HG02588 (cell line): ENCODE data around the gene UBE2E2.
"Not testable (repeated sequence)": the region's sequence is repeated elsewhere in the genome, so short reads cannot be mapped to it uniquely, and the experiment has no call there.

Source experiments
- ATAC-seq: cut with Tn5 transposase; IDR thresholded peaks from one replicate; pipeline ENCODE4 v1.9.1; 2021; ENCODE audit warnings: mild to moderate bottlenecking, moderate library complexity; ENCODE audit not compliant: unreplicated experiment

Gene UBE2E2

DNA sequence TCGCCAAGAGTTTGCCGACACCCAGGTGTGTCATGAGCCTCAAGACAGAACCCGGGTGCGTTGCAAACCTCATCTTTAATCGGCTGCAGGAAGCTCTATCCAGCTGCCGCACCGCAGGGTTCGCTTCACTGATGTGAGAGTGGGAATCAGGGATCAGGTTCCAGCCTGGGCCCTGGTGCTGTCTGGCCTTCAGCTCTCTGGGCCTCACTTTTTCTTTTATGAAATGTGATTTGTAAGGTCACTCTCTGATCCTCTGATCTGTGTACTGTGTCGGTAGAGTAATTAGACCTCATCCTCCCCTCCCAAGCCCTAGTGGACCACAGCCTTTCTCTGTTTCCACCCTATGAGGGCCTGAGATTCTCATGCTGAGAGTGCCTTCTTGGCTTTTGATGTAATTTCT is 399.8 kb downstream of the UBE2E2 start:
- ATAC-seq: no peak

GRCh38 chr3:23607184-23607847 is 404.2 kb downstream of the UBE2E2 start:
- no peak for ATAC-seq

GRCh38 chr3:23608650-23609049 is 405.5 kb downstream of the UBE2E2 start:
- no peak for ATAC-seq

DNA sequence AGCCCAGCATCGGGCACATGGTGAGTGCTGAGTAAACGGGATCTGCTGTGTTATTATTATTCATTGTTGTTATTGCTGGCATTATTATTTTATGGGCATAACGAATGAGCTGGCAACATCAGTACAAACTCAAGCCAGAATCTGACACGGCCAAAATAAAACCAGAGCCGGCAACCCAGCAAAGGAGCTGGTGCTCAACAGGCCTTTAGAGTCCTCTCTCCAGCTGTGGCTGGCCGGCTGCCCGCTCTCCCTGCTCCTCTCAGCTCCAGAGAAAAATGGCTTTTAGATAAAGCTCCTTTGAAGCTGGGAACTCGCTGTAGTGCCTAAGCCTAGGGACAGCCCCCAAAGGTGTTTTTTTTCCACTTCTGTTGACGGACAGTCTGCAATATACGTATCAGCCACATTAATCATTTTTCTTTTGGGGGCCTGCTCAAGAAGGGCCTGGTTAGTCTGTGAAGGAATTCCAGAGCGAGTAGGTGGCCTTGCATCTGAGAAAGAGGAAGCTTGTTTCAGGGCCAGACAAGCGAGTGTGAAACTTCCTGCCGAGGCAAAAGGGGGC is 408.7 kb downstream of the UBE2E2 start:
- no peak for ATAC-seq

DNA sequence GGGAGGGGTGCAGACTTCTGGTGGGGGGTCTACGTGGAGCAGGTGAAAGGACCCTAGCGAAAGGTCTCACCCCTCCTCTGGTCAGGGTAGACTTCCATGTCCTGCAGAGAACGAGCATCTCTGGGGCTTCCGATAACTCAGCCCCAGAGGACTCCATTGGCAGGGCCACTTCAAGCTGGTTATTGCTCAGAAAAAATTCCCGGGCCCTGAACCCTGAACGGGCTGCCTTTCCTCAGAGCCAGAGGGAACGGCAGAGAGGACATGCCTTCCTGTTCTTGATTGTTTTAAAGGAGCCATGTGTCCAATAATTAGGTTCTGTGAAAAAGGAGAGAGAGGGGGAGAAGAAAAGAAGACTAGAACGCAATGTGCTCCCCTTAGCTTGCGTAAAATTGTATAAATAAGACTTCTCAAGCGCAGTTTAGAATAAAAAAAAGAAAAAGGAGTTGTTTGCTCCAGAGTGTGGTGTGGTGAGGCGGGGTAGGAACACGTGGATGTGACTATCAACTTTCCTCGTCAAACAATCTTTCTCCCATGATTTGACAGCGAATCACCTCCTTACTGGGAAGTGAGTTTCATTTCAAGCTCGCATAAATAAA is 409.3 kb downstream of the UBE2E2 start:
- no peak for ATAC-seq

DNA sequence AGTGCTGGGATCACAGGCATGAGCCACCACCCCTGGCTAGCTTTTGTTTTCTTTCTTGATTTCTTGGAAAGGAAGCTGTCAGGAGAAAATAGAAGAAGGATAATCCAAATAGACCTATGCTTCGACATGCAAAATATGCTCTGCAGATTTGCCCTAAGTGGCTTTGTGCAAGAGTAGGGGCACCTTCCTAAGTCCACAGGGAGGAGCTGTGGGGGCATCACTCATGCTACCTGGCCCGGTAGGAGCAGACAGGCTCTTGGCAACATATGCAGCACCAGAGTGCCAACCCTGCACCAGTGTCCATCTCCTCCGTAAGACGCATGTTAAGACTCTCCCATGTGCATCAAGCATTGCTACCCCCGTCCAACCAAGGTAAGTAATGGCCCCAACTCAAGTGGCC is 411.9 kb downstream of the UBE2E2 start:
- ATAC-seq: no peak

- not testable (repeated sequence) for ATAC-seq
Observed at GRCh38 chr3:23618475-23618874, 415.3 kb downstream of the UBE2E2 start.

- ATAC-seq: no peak
Observed at GRCh38 chr3:23619705-23620637, 416.8 kb downstream of the UBE2E2 start.

DNA sequence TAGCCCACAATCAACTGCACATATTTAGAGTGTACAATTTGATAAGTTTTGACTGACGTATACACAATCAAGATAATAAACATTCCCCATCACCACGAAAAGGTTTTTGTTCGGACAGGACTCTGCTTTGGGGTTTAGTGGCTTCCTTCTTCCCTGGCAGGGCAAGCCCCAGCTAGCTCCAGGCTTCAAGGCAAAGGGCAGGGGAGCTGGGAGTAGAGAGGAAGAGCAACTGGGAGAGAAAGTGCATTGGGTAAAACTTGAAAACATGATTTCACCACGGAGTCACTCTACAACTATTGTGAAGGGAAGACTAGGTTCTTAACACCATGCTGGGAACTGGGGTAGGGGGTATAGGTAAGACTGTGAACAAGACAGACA is 417.5 kb downstream of the UBE2E2 start:
- ATAC-seq: no peak

- ATAC-seq: no peak
Observed at GRCh38 chr3:23623844-23624243, 420.7 kb downstream of the UBE2E2 start.

- no peak for ATAC-seq
Observed at GRCh38 chr3:23624305-23624704, 421.2 kb downstream of the UBE2E2 start.

DNA sequence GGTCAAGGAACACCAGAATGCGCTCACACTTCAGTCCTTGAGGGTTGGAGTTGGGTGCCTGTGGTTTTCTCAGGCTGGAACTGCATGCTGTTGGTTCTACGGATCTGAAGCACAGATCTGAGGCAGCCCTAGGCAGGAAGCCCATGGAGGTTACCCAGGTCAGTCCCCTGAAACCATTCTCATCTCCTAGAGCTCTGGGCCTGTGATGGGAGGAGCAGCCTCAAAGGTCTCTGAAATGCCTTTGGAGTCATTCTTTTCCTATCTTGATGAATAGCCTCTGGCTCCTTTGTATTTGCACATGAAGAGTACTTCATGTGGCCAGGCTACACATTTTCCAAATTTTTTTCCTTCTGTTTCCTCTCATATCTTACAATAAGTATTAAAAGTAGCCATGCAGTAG is 423.3 kb downstream of the UBE2E2 start:
- no peak for ATAC-seq

DNA sequence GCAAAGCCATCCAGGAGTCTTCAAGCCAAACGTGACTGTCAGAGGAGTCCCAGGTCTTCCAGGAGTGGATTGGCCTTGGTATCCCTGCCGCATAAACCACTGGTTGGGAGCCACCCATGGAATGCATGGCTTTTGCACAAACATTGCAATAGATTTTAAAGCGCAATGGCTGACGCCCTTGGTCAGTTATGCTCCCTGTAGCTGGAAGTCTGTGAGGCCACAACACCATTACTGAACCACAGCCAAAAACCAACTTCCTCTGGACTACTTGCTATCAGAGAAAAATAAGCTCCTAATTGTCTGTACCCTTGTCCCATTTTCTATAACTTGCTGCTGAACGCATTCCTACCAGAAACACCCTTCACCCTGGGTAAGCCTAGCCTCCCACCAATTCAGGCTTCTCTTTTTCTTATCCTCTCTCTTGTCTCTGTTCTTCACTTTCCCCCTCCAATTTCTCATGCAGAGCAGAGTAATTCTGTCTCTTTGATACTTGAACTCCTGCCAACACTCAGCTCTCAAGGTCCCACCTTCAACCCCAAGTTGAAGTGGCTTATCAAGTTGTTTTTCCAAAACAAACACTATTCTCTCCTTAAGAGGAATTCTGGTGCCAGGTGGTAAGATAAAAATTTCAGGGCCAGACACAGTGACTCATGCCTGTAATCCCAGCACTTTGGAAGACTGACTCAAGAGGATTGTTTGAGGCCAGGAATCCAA is 426.2 kb downstream of the UBE2E2 start:
- ATAC-seq: no peak

DNA sequence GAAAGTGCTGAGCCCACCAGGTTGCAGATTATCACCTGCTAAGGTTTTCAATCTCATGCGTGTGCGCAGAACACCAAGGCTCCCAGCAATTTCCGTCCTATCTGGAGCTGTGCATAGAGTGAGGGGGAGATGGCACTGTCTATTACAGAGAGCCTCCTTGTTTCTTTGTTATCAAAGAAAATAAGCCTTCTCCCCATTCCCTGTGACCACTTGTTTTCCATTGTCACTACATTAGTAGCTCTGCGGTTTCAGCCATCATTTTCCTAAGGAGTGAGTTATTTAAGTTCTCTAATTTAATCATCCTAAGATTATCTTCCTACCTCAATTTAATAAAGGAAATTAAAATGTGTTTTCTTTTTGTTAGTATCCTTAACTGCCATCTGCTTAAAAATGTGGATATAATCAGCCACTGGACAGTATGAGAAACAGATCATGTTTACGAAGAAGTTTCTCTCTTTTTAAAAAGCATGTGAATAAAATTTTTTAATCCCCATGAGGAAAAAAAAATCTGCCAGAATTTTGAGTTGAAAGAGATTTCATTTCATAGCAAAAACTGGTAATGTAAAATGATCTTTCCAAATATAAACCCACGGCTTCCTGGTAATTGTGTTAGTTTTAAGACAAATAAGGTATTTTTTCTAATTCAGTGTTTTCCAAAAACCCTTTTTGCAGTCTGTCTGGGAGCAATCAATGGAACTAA is 430.3 kb downstream of the UBE2E2 start:
- no peak for ATAC-seq

DNA sequence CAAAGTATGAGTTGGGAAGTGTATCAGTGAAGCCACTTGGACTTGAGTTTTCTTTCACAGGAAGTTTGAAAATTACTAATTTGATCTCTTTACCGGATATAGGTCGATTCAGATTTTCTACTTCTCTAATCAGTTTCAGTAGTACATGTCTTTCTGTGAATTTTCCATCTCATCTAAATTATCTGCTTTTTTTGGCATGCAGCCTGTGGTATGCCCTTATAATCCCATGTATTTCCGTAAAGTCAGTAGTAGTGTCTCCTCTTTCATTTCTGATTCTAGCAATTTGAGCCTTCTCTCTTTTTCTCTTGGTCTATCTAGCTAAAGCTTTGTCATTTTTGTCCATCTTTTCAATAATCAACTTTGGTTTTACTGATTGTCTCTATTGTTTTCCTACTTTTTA is 434.2 kb downstream of the UBE2E2 start:
- no peak for ATAC-seq

DNA sequence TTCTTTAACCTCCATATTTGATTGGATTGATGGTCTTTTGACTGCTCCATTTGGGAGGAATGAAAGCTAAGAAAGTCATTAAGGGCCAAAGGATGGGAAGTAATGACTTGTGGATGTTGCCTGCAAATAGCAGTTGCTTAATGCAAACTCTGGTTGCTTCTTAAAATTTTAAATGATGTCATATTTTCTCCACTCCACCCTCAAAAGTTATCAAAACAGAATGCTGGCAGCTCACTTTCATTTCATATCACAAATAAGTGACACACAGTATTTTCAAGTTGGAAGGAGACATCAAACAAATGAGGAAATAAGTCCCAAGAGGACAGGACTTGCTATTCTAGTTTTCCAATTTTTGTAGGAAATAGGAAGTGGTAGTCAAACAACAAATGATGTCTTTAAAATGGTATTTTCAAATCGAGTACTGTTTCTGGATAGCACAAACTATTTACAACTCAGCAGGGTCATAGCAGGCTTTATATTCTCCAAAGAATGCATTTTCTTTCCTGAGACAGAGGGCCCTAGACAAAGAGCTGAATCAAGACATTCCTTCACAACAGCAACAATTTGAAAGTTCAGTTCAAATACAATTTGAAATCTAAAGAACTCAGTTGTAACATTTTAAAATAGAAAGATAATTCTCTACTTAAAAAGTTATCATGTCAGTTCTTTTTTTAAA is 437.5 kb downstream of the UBE2E2 start:
- ATAC-seq: no peak
